RPMI7951 (cell line): ENCODE data around the gene DCLK2. TPM values are rescaled to one million over a fixed set of nuclear protein-coding genes. Genes with fewer than 3 reads are reported as not detected.
"Not testable (repeated sequence)": the region's sequence is repeated elsewhere in the genome, so short reads cannot be mapped to it uniquely, and the experiment has no call there.

Experiments
- DNase-seq: peaks from one replicate; pipeline ENCODE4 v3.0.0-alpha.2; 2012; ENCODE audit warnings: low read depth
- total RNA-seq: library from RNA; depleted of rRNA; stranded (reverse); fragments of >200 nt; shearing (Covaris generic); gene quantifications from 2 replicates; pipeline ENCODE4 v1.2.3, GENCODE V29; 2014

Gene DCLK2
- total RNA-seq, 1 experiment from 2014 or later = 4.1 TPM

- no peak for DNase-seq
These were observed 72.4 kb downstream of the DCLK2 start for GRCh38 chr4:150150629-150151062.

- peak; percentile 50 for DNase-seq
These were observed 74.5 kb downstream of the DCLK2 start for GRCh38 chr4:150152766-150153165.

DNA sequence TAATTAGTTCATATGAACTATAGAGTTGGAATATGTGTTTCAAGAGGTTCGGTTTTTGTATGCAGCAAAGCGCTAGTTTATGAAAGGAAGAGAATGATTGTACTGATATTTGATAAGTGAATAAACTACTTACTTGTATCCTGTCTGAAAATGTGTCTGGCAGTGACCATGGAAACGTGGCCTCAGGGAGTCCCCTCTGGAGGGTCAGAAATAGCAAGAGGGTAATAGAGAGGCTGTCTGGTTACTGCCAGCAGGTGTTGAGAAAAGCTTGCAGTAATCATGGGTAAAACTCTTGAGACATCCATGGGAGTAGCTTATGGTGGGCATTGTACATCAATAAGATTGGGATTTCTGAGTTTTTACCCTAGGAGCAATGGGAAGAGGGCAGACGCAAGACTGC lies 77.1 kb downstream of the DCLK2 start:
- no peak for DNase-seq

GRCh38 chr4:150156543-150156942 lies 78.3 kb downstream of the DCLK2 start:
- DNase-seq = no peak

DNA sequence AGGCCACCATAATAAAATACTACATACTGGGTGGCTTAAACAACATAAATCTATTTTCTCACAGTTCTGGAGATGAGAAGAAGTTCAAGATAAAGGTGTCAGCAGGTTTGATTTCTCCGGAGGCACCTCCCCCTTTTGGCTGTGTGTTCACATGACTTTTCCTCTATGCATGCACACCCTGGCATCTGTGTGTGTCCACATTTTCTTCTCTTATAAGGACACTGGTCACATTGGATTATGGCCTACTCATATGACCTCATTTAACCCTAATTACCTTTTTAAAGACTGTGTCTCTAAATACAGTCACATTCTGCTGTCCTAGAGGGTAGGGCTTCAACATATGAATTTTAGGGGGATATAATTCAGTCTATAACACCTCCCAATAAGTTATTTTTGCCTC lies 79.8 kb downstream of the DCLK2 start:
- DNase-seq = no peak

DNA sequence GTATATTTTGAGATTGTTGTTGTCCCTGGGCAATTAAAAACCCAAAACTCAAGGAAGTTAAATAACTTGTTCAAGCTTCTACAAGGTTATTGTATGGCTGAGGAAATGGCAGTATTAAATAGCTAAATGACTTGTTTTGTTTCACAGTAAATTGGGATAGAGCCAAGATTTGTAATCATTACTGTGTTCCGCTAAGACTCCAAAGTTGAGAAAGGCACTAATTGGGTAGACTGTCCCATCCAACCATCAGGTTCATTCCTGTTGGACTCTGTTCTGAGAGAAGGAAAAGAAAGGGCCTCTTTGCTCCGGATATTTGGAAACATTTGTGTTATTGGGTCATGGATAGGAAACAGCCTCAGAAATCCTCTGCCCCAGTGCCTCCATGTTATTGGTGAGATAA lies 82.2 kb downstream of the DCLK2 start:
- no peak for DNase-seq

GRCh38 chr4:150161109-150161508 lies 82.9 kb downstream of the DCLK2 start:
- DNase-seq = no peak

DNA sequence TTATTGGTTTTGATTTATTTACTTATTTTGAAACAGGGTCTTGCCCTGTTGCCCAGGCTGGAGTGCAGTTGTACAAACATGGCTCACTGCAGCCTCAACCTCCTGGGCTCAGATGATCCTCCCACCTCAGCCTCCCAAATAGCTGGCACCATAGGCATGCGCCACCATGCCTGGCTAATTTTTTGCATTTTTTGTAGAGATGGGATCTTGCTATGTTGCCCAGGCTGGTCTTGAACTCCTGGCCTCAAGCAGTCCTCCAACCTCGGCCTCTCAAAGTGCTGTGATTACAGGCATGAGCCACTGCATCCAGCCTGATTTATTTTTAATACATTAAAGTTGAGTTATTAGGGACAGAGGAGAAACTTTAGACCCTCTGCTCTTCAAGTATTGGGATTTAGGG lies 83.8 kb downstream of the DCLK2 start:
- not testable (repeated sequence) for DNase-seq

GRCh38 chr4:150164055-150164454 lies 85.8 kb downstream of the DCLK2 start:
- DNase-seq = peak; percentile 65

DNA sequence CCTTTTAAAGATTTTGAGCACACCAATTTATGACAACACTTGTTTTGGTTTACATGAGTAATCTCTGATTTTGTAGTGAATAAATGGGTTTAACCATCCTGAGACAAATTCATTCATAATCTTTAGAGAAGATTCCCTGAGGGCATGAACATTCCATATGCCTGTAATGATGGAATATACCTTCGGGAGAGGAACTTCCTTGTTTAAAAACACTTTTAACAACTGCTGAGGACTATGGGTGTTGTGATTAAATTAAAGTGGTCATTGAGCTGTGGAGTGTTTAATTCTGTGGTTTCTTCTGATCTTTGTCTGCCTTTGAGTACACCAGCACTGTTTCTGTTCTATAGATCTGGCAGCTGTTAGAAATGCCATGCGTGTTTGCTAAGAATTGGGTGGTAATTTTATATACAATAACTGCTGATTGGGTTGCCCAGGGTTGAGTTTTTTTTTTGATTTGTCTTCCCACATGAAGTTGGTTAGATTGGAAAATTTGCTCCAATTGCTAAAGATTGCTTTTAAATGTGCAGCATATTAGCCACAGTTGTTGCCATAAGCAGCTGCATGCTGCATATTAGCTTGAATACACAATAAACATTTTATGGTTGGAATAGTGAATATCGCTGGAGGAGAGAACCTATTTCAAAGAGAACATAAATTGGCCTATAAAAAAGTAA lies 86.8 kb downstream of the DCLK2 start:
- peak; percentile 58 for DNase-seq

GRCh38 chr4:150167054-150167453 lies 88.8 kb downstream of the DCLK2 start:
- DNase-seq = no peak

DNA sequence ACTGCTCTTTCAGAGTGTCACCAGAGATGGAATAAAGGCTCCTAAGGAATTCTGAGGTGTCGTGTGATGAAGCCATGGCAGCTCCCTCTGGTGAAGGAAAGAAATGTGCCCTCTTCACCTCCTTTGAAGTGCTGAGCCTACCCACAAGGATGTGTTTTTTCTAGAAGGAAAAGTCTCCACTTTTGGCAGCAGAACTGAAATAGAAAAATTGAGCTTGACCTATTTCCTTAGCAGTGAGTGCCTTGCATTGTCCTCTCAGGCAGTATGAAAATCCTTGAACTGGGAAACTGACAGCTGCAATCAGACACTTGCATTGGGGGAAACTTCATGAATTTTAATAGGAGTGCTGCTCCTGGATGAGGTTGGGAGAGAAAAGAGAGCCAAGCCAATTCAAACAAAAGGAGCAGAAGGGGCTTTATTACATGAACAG lies 95.2 kb downstream of the DCLK2 start:
- peak; percentile 15 for DNase-seq

DNA sequence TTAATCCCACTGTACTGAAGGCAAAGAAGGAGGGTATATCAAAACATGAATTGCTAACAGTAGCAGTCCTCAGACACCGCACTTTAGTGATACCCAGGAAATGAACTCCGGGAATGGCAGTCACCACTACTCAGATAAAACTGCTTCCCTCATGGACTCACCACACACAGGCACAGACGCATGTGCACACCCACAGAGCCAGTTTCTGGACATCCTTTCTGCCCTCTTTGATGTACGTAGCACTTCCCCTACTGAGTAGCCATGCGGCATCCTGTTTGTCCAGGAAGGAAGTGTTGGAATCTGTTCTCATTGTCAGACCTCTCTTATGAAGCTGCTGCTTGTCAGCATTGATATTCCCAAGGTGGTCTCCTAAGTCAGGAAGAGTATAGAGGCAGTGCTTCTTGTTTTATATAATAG lies 95.7 kb downstream of the DCLK2 start:
- DNase-seq = no peak

- DNase-seq = peak; percentile 87
These were observed 98.3 kb downstream of the DCLK2 start for GRCh38 chr4:150176547-150176946.

GRCh38 chr4:150178161-150178560 lies 99.9 kb downstream of the DCLK2 start:
- peak; percentile 26 for DNase-seq

GRCh38 chr4:150181536-150181935 lies 103.3 kb downstream of the DCLK2 start:
- peak; percentile 38 for DNase-seq

- no peak for DNase-seq
These were observed 104.5 kb downstream of the DCLK2 start for GRCh38 chr4:150182794-150183193.

GRCh38 chr4:150185033-150185432 lies 106.8 kb downstream of the DCLK2 start:
- DNase-seq = not testable (repeated sequence)

DNA sequence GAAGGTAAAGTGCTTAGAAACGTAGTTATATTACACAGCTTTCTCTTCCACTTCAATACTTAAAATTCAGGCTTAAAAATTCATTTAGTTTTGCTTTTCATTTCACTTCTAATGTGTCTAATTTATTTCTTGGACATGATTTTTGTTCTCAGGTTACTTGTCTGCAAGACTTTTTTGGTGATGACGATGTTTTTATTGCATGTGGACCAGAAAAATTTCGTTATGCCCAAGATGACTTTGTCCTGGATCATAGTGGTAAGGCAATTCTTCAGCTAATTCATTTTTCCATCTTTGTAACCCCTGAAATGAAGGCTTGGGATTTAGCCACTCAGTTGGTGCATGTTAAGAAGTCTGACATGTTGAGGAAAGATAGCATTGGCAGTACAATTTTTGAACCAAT lies 114.7 kb downstream of the DCLK2 start:
- DNase-seq = no peak

GRCh38 chr4:150197256-150197655 lies 119.0 kb downstream of the DCLK2 start:
- not testable (repeated sequence) for DNase-seq

DNA sequence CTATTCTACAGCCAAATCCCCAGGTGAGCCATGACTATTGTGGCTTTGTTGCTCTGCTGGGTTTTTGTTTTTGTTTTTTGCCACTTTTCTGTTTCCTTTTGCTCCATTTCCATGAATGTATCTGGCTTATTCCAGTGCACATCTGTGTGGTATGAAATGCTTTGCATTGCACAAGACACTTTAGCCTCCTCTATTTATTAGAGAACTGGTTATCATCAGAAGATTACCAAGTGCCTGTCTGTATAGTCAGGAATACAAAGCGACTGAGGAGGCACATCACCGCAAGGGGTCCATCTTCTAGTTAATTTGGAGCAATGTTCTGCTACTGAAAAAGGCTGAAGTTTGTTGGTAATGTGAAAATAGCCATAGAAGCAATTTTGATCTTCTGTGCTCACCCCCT lies 120.8 kb downstream of the DCLK2 start:
- DNase-seq = no peak

- no peak for DNase-seq
These were observed 126.8 kb downstream of the DCLK2 start for GRCh38 chr4:150205016-150205415.

- no peak for DNase-seq
These were observed 128.0 kb downstream of the DCLK2 start for GRCh38 chr4:150206265-150206664.

DNA sequence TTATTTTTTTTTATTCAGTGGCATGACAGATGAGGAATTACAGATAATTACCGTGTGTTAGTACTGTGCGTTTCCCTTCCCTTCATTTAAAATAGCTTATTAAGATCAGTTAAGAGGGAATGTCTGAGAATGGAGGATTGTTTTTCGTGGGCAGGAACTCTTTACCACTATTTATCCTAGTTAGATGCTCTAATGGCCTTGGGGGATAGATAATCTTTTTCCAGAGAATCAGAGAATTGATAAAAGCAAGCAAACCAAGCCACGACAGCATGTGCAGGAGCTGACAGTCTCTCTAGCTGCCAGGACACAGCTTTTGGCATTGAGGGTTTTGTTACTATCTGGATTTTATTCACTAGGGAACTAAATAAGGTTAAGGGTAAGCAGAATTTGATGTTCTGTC lies 128.7 kb downstream of the DCLK2 start:
- peak; percentile 10 for DNase-seq
